Nephron (organoid): ENCODE measurements around the gene LRSAM1.

Experiments used
- H3K27ac Mint-ChIP-seq, 3 experiments: 2 replicates each; pipeline ENCODE4 v1.8.0; 2020; ENCODE audit warnings: mixed read lengths in 3 of 3, mild to moderate bottlenecking in 2 of 3, moderate library complexity in 1 of 3
- H3K27me3 Mint-ChIP-seq: 2 replicates; pipeline ENCODE4 v1.8.0; 2021; ENCODE audit warnings: low read depth, mild to moderate bottlenecking, moderate library complexity, mixed read lengths
- H3K36me3 Mint-ChIP-seq: 2 replicates; pipeline ENCODE4 v1.8.0; 2020; ENCODE audit warnings: low read depth, mixed read lengths
- H3K4me1 Mint-ChIP-seq: 2 replicates; pipeline ENCODE4 v1.8.0; 2020; ENCODE audit warnings: mixed read lengths
- H3K4me3 Mint-ChIP-seq, 3 experiments: 2 replicates each; pipeline ENCODE4 v1.8.0; 2020; ENCODE audit warnings: mild to moderate bottlenecking in 3 of 3, mixed read lengths in 3 of 3, moderate library complexity in 2 of 3
- H3K9me3 Mint-ChIP-seq: 2 replicates; pipeline ENCODE4 v1.8.0; 2020; ENCODE audit warnings: mixed read lengths
- TF ChIP-seq, protein P1 (sequence below), 3 experiments: fragments of 200-600 bp; sonication (generic); IDR thresholded peaks; one replicate each; pipeline ENCODE4 v1.5.0; 2021; ENCODE audit warnings: antibody characterized with exemption in 3 of 3; ENCODE audit not compliant: unreplicated experiment in 3 of 3

Gene LRSAM1

DNA sequence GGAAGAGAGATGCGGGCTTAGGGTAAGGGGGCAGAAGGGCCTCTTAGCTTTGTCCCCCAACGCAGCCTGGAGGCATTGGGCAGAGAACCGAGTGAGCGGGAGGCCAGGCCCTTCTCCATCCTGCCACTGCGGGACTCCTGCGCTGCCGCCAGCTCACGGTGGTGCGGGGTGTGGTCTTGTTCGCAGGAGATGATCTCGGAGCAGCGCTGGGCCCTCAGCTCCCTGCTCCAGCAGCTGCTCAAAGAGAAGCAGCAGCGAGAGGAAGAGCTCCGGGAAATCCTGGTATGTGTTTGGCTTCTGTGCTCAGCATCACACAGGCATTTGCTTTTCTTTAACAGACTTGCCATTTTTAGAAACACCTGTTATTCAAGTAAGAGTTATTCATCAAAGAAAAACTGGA, 41.3 kb downstream of the LRSAM1 start:
- TF ChIP-seq, protein P1, sequence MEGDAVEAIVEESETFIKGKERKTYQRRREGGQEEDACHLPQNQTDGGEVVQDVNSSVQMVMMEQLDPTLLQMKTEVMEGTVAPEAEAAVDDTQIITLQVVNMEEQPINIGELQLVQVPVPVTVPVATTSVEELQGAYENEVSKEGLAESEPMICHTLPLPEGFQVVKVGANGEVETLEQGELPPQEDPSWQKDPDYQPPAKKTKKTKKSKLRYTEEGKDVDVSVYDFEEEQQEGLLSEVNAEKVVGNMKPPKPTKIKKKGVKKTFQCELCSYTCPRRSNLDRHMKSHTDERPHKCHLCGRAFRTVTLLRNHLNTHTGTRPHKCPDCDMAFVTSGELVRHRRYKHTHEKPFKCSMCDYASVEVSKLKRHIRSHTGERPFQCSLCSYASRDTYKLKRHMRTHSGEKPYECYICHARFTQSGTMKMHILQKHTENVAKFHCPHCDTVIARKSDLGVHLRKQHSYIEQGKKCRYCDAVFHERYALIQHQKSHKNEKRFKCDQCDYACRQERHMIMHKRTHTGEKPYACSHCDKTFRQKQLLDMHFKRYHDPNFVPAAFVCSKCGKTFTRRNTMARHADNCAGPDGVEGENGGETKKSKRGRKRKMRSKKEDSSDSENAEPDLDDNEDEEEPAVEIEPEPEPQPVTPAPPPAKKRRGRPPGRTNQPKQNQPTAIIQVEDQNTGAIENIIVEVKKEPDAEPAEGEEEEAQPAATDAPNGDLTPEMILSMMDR (IDR thresholded peaks at IDR 0.05; ENCODE audit: unreplicated experiment in 3 of 3), result no peak
- no peak overlapping the region for H3K27ac Mint-ChIP-seq

DNA sequence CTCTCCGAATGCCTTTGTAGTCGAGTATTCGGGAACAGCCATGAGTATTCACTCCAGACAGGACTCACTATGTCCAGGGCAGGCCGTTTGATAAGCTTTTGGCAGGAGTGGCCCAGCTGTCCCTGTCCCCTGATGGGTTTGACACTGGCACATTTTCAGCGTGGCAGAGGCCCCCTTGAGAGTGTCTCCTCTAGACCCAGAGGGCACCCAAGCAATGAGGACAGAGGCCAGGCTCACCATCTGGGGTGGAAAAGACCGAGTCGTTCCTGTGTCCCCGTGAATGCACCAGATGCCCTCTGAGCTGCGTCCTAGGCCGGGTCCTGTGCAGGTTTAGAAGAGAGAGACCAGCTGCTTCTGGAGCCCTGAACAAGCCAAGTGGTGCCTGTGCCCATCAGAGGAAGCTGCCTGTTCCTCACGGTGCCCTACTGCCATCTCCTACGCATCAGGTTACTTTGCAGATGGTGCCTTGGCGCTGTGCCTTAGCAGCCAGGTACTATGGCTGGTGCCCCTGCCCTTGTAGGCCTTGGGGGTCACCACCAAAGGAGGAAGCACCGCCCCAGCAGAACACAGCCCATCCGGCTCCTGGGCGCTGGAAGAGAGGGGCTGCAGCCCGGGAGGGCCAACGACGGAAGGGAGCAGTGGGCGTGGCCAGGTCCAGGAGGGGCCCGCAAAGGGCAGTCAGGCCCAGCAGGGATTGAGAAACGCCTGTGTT, 42.4 kb downstream of the LRSAM1 start:
- Mint-ChIP-seq H3K27me3 (no peaks in the 10 kb centered on the region), H3K27ac (no peak overlapping the region), H3K9me3 (no peaks in the 10 kb centered on the region), H3K36me3 (peaks cover 3% of the 10 kb centered on the region), H3K4me1 (no peaks in the 10 kb centered on the region), H3K4me3 (no peak overlapping the region)
- TF ChIP-seq, protein P1 (IDR thresholded peaks at IDR 0.05; ENCODE audit: unreplicated experiment in 3 of 3), result no peak

More for the DNA sequence above, 41.3 kb downstream of the LRSAM1 start:
- no peaks in the 10 kb centered on the region for H3K27me3 Mint-ChIP-seq
- peaks cover 4% of the 10 kb centered on the region for H3K36me3 Mint-ChIP-seq
- no peak overlapping the region for H3K4me3 Mint-ChIP-seq
- H3K9me3 Mint-ChIP-seq, result no peaks in the 10 kb centered on the region
- no peaks in the 10 kb centered on the region for H3K4me1 Mint-ChIP-seq

DNA sequence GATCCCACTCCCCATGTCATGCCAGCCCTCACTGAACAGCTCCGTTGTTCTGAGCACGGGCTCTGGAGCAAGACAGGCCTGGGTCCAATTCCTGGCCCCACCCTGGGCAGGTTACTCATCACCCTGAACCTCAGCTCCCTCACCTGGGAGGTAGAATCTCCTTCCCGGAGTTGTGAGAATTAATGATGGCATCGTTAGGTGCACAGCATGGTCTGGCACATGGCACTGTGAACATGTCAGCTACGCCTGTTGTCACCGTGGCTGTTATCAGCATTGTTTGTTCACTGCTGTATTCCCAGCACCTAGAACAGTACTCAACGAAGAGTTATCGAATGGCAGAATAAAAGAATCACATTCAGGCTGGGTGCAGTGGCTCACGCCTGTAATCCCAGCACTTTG, 43.0 kb downstream of the LRSAM1 start:
- Mint-ChIP-seq H3K27ac (no peak overlapping the region), H3K4me3 (no peak overlapping the region), H3K4me1 (no peaks in the 10 kb centered on the region), H3K9me3 (no peaks in the 10 kb centered on the region), H3K27me3 (no peaks in the 10 kb centered on the region), H3K36me3 (no peaks in the 10 kb centered on the region)
- TF ChIP-seq, protein P1 (IDR thresholded peaks at IDR 0.05; ENCODE audit: unreplicated experiment in 3 of 3), result no peak

DNA sequence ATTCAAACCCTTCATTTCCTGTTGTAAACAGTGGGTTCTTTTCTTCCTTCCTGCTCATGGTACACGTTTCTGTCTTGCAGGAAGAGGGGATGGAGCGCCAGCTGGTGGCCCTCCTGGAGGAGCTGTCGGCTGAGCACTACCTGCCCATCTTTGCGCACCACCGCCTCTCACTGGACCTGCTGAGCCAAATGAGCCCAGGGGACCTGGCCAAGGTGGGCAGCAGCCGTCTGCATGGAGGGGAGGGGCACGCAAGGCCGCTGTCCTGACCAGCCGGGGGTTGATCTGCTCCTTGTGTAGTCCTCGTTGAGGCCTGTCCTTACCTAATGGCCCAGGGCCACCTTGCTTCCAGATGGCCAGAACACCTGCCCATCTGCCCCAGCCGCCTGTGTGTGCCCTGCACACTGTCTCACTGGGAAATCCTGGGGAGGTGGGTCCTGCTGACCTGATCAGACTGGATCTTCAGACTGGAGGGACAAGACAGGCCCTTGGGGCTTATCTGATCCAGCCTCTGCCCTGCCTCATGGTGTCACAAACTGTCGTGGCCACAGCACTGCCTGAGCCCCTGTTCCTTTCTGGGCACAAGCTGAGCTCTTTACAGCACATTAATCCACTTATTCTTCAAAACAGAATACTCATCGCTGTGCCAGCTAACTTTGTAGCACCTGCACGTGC, 44.7 kb downstream of the LRSAM1 start:
- Mint-ChIP-seq H3K27me3 (no peaks in the 10 kb centered on the region), H3K36me3 (no peaks in the 10 kb centered on the region), H3K4me3 (no peak overlapping the region), H3K27ac (no peak overlapping the region), H3K9me3 (no peaks in the 10 kb centered on the region), H3K4me1 (no peaks in the 10 kb centered on the region)
- TF ChIP-seq, protein P1 (IDR thresholded peaks at IDR 0.05; ENCODE audit: unreplicated experiment in 3 of 3), result no peak

DNA sequence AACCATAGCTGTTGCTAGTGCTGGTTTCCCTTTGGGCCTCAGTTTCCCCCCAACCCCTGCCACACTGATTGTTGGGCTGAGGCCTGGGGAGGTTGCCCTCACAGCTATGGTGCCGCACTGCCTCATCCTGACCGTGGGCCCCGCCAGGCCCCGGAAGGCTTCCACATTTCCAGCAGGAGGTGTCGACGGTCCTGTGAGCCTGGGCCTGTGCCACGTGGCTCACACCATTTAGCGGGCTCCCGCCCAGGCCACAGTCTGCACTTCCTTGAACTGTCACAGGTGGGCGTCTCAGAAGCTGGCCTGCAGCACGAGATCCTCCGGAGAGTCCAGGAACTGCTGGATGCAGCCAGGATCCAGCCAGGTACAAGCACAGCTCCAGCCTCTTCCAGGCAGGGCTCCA, 45.7 kb downstream of the LRSAM1 start:
- Mint-ChIP-seq H3K9me3 (no peaks in the 10 kb centered on the region), H3K27ac (no peak overlapping the region), H3K36me3 (no peaks in the 10 kb centered on the region), H3K27me3 (no peaks in the 10 kb centered on the region), H3K4me1 (no peaks in the 10 kb centered on the region), H3K4me3 (no peak overlapping the region)
- TF ChIP-seq, protein P1 (IDR thresholded peaks at IDR 0.05; ENCODE audit: unreplicated experiment in 3 of 3), result no peak
